NCI-H1105 (cell line): Measurements from ENCODE around the gene ADAD2.

Experiments used
- DNase-seq: peaks from one replicate; lab custom pipeline; 2025; lab: John Stamatoyannopoulos, UW

ADAD2 gene

DNA sequence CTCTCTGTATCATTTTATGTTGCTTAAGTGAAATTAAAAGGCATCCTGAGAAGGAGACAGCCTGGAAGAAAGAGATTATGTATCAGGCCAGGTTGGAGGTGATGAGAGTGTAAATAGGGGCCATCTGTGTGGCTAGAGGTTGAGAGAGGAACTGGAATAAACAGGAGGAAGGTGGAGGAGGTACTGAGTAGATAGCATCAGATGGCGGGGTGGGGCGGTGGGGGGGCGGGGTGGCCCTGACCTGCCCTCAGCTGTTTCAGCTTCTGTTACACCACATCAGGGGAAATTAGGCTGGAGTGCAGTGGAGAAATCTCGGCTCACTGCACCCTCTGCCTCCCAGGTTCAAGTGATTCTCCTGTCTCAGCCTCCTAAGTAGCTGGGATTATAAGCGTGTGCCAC, 55.7 kb downstream of the ADAD2 start:
- DNase-seq, result no peak
